ENCODE data around the gene COMT. TPM values are rescaled to one million over a fixed set of nuclear protein-coding genes. Genes with fewer than 3 reads are reported as not detected.

The COMT gene
- 288 and 492 TPM in 2 replicates for total RNA-seq (2014; rRNA removed; shearing (Covaris generic))

DNA sequence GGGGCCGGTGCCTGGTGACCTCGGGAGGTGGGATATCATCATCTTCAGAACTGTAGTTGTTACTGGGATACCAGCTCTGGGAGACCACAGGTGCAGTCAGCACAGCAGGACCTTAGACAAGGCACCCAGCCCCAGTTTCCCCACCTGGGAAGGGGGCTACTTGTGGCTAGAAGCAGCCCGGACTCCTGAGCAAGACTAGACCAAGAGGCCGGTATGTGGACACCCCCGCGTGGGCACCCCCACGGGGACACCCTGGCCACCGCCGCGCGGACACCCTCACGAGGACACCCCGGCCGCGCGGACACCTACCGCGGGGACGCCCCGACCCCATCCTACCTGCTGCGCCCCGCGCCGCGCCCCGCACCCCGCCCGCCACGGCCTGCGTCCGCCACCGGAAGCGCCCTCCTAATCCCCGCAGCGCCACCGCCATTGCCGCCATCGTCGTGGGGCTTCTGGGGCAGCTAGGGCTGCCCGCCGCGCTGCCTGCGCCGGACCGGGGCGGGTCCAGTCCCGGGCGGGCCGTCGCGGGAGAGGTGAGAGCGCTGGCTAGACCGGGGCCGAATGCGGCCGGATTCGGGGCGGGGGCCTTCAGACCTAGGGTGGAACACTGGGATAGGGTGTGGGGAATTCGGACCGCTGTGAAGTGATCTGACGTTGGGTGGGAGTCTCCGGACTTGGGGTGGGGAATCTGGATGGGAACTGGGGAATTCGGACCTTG lies at the start of gene COMT, which contains the start of gene TXNRD2:
Gene COMT (plus strand): TSS at position 408 of the 718 bp plus-strand sequence. CDS start 20,755 bp downstream, outside the sequence.
Gene TXNRD2 (minus strand): TSS at position 454 of the 718 bp plus-strand sequence. CDS start 15 bp downstream, at position 439.
- Histone ChIP-seq H3K27me3 (replicated peaks) (no peaks in the 10 kb centered on the region), H3K4me1 (replicated peaks) (peaks cover 46% of the 10 kb centered on the region), H3K9me3 (replicated peaks) (no peaks in the 10 kb centered on the region), H3K4me3 (peak within 1 kb of the TSS; percentile 57), H3K27ac (peak within 1 kb of the TSS; percentile 98), H3K36me3 (peaks cover 12% of the 10 kb centered on the region; the same call in 1 of the 2 replicates)
- peak; percentile 63 to 77 for DNase-seq (ENCODE audit: low read depth in 1 of 2, low spot score in 2 of 2)

DNA sequence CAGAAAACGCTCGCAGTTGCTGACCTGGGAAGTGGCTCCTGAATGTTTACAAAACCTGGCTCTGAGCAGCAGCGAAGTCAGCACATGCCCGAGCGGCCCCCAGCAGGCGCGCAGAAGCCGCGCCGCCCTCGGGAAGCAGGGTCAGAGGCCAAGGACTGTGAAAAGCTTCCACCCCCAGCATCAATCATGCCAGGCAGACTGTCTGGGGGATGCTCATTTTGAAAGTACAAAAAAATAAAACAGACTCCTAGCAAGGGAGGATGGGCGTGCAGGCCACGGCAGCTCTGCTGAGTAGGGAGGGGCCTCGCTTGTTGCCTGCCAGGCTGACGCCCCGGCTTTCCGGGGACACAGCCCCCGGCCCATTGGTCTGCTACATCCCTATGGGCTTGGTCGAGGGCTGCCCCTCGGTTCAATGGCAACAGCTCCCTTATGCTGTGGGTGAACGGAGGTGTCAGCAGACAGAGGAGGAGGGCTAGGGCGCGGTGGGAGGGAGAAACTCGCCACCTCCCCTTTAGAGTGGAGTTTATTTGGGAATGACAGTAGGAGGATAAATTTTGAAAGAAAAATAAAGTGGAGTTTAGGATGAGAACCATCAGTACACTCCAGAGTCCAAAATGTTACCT lies 49.2 kb upstream of the COMT start:
- no peak for DNase-seq (ENCODE audit: low read depth in 1 of 2, low spot score in 2 of 2)
- peaks cover 33% of the 10 kb centered on the region for H3K4me1 ChIP-seq (replicated peaks)

DNA sequence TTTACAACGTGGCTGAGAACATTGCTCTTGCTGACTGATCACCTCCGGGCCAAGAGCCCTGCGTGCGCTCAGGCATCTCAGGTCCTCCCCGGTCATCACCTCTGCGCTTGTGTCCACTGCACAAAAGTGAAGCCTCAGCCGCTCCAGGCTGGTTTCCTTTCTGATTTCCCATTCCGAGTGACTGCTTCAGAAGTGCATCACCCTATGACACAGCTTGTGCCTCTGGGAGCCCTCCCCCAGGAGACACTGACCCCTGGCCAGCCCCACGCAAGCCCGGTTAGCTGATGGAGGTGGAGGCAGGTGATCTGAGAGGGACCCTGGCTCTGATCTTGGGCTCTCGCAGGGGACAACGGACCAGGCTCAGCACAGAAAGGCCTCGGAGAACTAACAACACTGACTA lies 48.6 kb upstream of the COMT start:
- no peak for DNase-seq (ENCODE audit: low read depth in 1 of 2, low spot score in 2 of 2)
- peaks cover 29% of the 10 kb centered on the region for H3K4me1 ChIP-seq (replicated peaks)
- H3K9me3 ChIP-seq (replicated peaks), result no peaks in the 10 kb centered on the region
- no peak overlapping the region for H3K27ac ChIP-seq
- H3K27me3 ChIP-seq (replicated peaks), result no peaks in the 10 kb centered on the region
- no peak overlapping the region for H3K4me3 ChIP-seq
- H3K36me3 ChIP-seq, result peaks cover 49% of the 10 kb centered on the region

More for the DNA sequence above, 49.2 kb upstream of the COMT start:
- Histone ChIP-seq H3K27me3 (replicated peaks) (no peaks in the 10 kb centered on the region), H3K4me3 (no peak overlapping the region), H3K27ac (peak overlapping the region; percentile 59), H3K9me3 (replicated peaks) (no peaks in the 10 kb centered on the region), H3K36me3 (peaks cover 51% of the 10 kb centered on the region)

DNA sequence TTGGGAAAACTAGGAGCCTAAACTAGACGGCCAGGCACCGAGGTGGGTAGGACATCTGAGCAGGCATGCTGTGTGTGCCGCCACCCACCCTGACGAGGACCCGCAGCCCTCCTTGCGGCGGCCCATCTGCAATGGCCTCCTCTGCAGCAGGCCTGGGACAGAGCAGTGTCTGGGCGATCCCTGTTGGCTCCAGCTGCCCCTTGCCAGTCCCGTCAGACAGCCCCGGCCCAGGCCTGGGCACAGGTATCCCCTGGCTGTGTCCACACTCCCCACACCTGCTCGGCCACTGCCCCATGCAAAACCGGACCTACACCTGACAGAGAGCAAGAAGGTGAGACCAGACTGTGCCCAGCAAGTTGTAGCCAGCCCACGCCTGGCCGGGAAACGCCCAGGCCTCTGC lies 48.2 kb upstream of the COMT start:
- no peak overlapping the region for H3K4me3 ChIP-seq
- H3K27ac ChIP-seq, result no peak overlapping the region
- H3K9me3 ChIP-seq (replicated peaks), result no peaks in the 10 kb centered on the region
- H3K36me3 ChIP-seq, result peaks cover 45% of the 10 kb centered on the region
- no peak for DNase-seq (ENCODE audit: low read depth in 1 of 2, low spot score in 2 of 2)
- no peaks in the 10 kb centered on the region for H3K27me3 ChIP-seq (replicated peaks)
- H3K4me1 ChIP-seq (replicated peaks), result peaks cover 28% of the 10 kb centered on the region

DNA sequence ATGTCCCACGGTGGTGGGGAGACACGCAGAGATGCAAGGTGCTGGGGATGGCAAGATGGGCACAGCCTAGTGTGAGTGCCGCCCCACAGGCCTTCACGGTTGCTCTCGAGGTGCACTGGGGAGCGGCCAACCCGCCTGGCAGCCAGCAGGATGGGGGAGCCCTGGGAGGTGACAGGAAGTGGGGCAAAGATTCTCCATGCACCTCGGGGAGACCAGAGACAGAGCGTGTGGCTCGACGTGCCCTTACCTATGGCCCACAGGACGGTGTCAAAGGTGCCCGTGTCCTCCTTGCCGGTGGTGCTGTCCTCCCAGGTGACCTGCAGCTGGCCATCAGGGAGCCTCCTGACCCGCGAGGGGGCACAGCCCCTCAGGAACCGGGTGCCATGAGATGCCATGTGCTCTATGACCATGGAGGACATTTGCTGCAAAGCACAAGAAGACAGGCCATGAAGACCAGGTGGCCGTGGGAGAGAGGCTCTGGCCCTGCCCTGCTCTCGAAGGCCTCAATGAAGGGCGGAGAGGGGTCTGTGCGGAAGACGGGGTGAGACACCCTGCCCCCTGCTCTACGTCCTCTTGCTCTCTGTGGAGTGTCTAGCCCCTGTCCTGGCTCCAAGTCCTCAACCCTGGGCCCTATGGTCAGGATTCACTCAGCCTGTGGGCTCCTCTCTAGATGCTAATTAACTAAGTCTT lies 46.3 kb upstream of the COMT start:
- no peak for DNase-seq (ENCODE audit: low read depth in 1 of 2, low spot score in 2 of 2)
- H3K27me3 ChIP-seq (replicated peaks), result no peaks in the 10 kb centered on the region
- H3K27ac ChIP-seq, result no peak overlapping the region
- H3K36me3 ChIP-seq, result peaks cover 42% of the 10 kb centered on the region
- H3K4me1 ChIP-seq (replicated peaks), result peaks cover 28% of the 10 kb centered on the region
- H3K4me3 ChIP-seq, result no peak overlapping the region
- no peaks in the 10 kb centered on the region for H3K9me3 ChIP-seq (replicated peaks)

DNA sequence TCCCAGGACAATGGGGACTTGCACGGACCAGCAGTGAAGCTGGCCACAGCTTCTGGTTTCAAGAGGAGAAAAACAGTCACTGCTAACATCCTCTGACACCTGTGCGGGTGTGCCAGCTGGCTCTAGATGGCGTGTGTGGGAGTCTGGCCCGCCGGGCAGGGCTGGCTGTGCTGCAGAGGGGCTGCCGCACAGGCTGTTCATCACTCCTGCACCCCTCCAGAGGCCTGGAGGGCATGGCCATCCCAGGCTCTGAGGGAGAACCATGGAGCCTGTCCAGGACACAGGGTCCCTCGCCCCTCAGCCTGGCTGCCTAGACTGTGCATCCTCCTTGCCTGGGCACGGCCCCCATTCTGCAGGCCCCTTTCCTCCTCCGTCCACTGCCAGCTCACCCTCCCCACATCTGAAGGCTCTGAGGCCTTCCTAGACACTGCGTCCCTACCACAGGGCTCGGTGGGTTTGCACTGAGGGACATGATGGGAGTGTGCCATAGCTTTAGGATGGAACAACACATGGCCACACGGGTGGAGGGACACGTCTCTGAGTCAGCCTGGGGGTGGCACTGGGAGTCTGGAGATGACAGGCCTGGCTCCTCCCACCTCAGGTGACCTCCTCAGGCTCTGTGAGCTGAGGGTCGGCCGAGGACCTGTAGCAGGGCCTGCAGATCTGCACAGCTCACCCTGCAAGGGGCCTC lies 44.8 kb upstream of the COMT start:
- Histone ChIP-seq H3K36me3 (peaks cover 34% of the 10 kb centered on the region), H3K27me3 (replicated peaks) (no peaks in the 10 kb centered on the region), H3K4me3 (no peak overlapping the region), H3K27ac (no peak overlapping the region), H3K4me1 (replicated peaks) (peaks cover 14% of the 10 kb centered on the region), H3K9me3 (replicated peaks) (no peaks in the 10 kb centered on the region)
- no peak for DNase-seq (ENCODE audit: low read depth in 1 of 2, low spot score in 2 of 2)

DNA sequence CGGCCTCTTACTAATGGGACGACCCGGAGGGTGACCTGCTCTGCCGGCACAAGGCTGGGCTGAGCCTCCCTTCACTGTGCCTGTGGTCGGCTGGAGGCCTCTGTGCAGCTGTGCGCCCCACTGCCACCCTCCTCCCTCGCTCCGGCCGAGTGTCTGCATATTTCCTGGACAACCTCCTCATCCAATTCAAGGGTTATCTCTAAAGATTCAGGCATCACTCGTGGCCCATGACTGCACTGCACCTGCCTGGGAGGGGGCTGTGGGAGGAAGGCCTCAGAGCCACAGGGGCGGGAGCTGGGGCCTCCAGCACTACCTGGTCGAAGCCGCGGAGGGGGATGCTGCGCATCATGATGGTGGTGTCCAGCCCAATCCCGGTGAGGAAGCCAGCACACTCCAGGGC lies 43.8 kb upstream of the COMT start:
- H3K9me3 ChIP-seq (replicated peaks), result no peaks in the 10 kb centered on the region
- peaks cover 30% of the 10 kb centered on the region for H3K36me3 ChIP-seq
- H3K4me3 ChIP-seq, result no peak overlapping the region
- H3K27ac ChIP-seq, result no peak overlapping the region
- no peak for DNase-seq (ENCODE audit: low read depth in 1 of 2, low spot score in 2 of 2)
- H3K27me3 ChIP-seq (replicated peaks), result no peaks in the 10 kb centered on the region
- H3K4me1 ChIP-seq (replicated peaks), result peaks cover 5% of the 10 kb centered on the region

DNA sequence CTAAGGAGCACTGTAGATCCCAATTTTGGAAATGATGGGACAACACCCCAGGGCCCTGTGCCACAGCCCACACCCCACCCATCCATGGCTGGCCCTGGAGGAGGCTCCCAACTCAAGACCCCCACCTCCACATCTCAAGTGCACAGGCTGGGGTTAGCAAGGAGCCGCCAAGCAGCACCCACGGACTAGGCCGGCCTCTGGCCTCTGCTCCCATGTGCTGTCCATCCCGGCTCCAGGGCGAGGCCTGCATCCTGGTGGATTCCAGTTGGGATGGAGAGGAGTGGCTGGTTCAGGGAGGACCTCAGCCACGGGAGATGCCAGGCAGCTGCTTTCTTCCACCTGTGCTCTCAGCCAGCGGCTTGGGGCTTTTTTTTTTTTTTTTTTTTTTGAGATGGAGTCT lies 43.4 kb upstream of the COMT start:
- Histone ChIP-seq H3K4me3 (no peak overlapping the region), H3K4me1 (replicated peaks) (peaks cover 4% of the 10 kb centered on the region), H3K9me3 (replicated peaks) (no peaks in the 10 kb centered on the region), H3K27me3 (replicated peaks) (no peaks in the 10 kb centered on the region), H3K27ac (no peak overlapping the region), H3K36me3 (peaks cover 26% of the 10 kb centered on the region)
- DNase-seq (ENCODE audit: low read depth in 1 of 2, low spot score in 2 of 2), result no peak

DNA sequence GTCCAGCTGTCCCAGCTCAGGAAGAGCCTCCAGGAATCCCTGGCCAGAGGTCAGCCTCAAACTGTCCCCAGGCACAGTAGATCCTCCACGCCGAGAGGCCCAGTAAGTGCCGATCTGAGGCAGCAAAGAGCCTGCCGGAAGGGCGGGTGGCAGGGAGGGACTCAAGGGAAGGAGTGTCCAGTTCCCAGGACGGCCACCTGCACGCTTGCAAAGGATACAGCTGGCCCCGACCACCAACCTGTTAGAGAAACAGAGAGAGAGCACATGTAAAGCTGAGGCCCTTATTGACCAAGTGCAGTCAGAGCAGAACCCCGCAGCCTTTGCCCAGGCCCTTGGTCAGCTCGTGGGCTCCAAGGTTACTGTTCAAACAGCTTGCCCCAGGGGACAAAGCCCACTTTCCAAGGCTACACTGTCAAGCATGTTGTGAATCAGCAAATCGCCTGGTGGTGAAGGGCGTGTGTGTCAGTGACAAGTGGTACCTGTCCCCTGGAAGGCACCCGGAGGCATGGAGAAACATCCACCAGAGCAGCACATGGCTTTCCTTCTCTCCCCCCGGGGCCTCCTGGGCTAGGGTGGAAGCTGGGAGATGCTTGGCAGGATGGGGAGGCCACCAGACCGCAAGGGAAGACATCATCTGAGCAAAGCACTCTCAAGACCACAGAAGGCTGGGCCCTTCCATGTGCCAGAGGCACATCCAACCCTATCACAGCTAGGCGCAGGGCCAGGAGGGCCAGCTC lies 42.6 kb upstream of the COMT start:
- H3K4me3 ChIP-seq, result no peak overlapping the region

DNA sequence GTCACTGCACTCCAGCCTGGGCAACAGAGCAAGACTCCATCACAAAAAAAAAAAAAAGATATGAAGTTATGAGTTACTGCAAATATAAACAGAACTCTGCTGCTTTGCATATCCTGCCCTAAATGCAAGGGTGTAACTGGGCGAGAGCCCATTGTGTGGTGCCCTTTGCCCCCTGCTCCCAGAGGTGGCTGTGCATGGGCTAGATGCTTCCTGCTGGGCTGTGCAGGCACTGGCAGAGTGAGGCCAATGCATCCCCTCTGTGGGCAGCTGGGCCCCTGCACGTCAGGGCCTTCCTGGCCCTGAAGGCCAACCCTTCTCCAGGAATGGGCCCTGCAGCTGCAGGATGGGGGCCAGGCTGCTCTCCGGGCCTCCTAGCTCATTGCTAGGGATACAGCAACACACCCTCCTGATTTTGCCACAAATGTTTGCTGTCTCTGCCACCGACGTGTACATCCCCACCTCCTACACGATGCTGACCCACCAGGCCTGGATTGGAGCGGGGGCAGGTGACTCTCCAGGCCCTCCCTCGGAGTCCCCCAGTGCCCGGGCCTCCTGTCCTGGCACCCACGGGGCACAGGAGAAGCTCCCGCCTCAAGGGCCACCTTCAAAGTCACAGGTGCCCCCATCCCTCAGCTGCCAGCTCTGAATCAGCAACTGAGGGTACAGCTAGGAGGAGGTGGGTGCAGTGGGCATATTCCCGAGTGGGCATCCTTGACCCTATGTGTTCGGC lies 40.7 kb upstream of the COMT start:
- no peaks in the 10 kb centered on the region for H3K27me3 ChIP-seq (replicated peaks)
- DNase-seq (ENCODE audit: low read depth in 1 of 2, low spot score in 2 of 2), result no peak
- H3K27ac ChIP-seq, result no peak overlapping the region
- no peaks in the 10 kb centered on the region for H3K9me3 ChIP-seq (replicated peaks)
- no peak overlapping the region for H3K4me3 ChIP-seq
- peaks cover 9% of the 10 kb centered on the region; the same call in 1 of the 2 replicates for H3K36me3 ChIP-seq
- H3K4me1 ChIP-seq (replicated peaks), result peaks cover 23% of the 10 kb centered on the region

More for the DNA sequence above, 42.6 kb upstream of the COMT start:
- H3K27me3 ChIP-seq (replicated peaks), result no peaks in the 10 kb centered on the region
- peaks cover 7% of the 10 kb centered on the region for H3K4me1 ChIP-seq (replicated peaks)
- no peak overlapping the region for H3K27ac ChIP-seq
- no peaks in the 10 kb centered on the region for H3K9me3 ChIP-seq (replicated peaks)
- peaks cover 17% of the 10 kb centered on the region for H3K36me3 ChIP-seq
- DNase-seq (ENCODE audit: low read depth in 1 of 2, low spot score in 2 of 2), result no peak

DNA sequence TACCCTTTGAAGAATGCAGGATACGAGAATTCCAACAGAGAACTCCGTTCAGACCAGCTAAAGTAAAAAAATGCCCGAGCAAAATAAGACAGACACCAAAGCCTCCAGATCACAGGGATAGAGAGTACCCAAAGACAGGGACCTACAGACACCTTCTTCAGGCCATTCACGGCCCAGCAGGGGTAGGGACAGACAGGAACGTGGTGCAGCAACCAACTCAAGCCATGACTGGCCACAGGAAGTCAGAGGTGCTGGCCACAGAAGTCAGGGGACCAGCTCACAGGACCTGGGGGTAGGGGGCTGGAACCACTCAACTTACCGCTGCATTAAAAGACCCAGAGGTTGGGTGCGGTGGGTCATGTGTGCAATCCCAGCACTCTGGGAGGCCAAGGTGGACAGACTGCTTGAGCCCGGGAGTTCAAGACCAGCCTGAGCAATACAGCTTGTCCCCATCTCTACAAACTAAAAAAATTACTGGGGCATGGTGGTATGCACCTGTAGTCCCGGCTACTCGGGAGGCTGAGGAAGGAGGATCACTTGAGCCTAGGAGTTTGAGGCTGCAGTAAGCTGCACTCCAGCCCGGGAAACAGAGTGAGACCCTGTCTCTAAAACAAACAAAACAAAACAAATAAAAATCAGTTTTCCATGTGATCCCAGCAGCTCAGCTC lies 39.9 kb upstream of the COMT start:
- Histone ChIP-seq H3K27me3 (replicated peaks) (no peaks in the 10 kb centered on the region), H3K9me3 (replicated peaks) (no peaks in the 10 kb centered on the region), H3K4me1 (replicated peaks) (peaks cover 28% of the 10 kb centered on the region), H3K36me3 (peaks cover 9% of the 10 kb centered on the region; the same call in 1 of the 2 replicates), H3K4me3 (no peak overlapping the region), H3K27ac (no peak overlapping the region)
- no peak for DNase-seq (ENCODE audit: low read depth in 1 of 2, low spot score in 2 of 2)

DNA sequence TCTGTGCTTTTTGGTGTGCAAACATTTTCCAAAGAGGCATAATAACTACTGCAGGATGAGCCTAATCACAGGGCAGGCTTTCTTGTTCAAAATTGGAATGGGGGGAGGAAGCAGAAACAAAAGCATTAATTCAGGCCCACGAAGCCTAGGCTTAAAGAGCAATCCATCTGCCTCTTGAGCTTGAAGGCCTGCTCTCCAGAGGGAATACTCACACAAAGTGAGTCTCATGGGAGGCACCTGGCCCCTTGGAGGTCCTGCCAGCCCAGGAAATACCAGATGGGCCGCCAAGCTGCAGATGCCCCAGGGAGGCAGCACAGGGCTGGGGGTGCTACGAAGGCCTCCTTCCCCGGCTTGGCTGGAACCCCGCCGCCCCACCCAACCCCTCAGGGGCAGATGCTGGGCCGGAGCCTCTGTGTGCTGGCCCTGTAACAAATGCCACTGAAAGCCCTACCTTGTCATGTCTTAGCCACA lies 39.3 kb upstream of the COMT start:
- H3K9me3 ChIP-seq (replicated peaks), result no peaks in the 10 kb centered on the region
- no peak overlapping the region for H3K27ac ChIP-seq
- no peaks in the 10 kb centered on the region for H3K27me3 ChIP-seq (replicated peaks)
- peaks cover 28% of the 10 kb centered on the region for H3K4me1 ChIP-seq (replicated peaks)
- peak in 1 of 2 experiments; percentile 44 for DNase-seq (ENCODE audit: low read depth in 1 of 2, low spot score in 2 of 2)
- peaks cover 6% of the 10 kb centered on the region; the same call in 1 of the 2 replicates for H3K36me3 ChIP-seq
- H3K4me3 ChIP-seq, result no peak overlapping the region

Measured in SJSA1 (cell line).